H9 (cell line): ENCODE results near the gene FRMD1. TPM values are rescaled to one million over a fixed set of nuclear protein-coding genes. Genes with fewer than 3 reads are reported as not detected.

Source experiments
- DNase-seq: peaks from one replicate; pipeline ENCODE4 v3.0.0-alpha.2; 2017
- H2AFZ ChIP-seq: one replicate; pipeline ENCODE4 v1.6.1; 2013; ENCODE audit warnings: mild to moderate bottlenecking, low read length, control low read depth, moderate library complexity
- H2AK5ac ChIP-seq: 2 replicates; pipeline ENCODE4 v1.6.1; 2013; ENCODE audit warnings: low read length, control low read depth, mixed read lengths; ENCODE audit not compliant: insufficient read length
- H2BK120ac ChIP-seq: one replicate; pipeline ENCODE4 v1.6.1; 2013; ENCODE audit warnings: low read depth, mild to moderate bottlenecking, low read length, control low read depth, inconsistent platforms; ENCODE audit not compliant: poor library complexity, severe bottlenecking
- H2BK12ac ChIP-seq: 2 replicates; pipeline ENCODE4 v1.6.1; 2013; ENCODE audit warnings: low read length, control low read depth, mixed read lengths, low read depth; ENCODE audit not compliant: insufficient read length
- H2BK15ac ChIP-seq: 2 replicates; pipeline ENCODE4 v1.6.1; 2013; ENCODE audit warnings: low read depth, low read length, control low read depth
- H2BK20ac ChIP-seq: one replicate; pipeline ENCODE4 v1.6.1; 2013; ENCODE audit warnings: low read depth, mild to moderate bottlenecking, low read length, control low read depth, inconsistent platforms; ENCODE audit not compliant: poor library complexity, severe bottlenecking
- H2BK5ac ChIP-seq: 2 replicates; pipeline ENCODE4 v1.6.1; 2013; ENCODE audit warnings: low read length, control low read depth, mixed read lengths; ENCODE audit not compliant: insufficient read length
- H3K14ac ChIP-seq: 2 replicates; pipeline ENCODE4 v1.6.1; 2013; ENCODE audit warnings: low read length, control low read depth; ENCODE audit not compliant: insufficient read depth
- H3K18ac ChIP-seq: 2 replicates; pipeline ENCODE4 v1.6.1; 2013; ENCODE audit warnings: low read depth, mild to moderate bottlenecking, mixed read lengths, low read length, control low read depth; ENCODE audit not compliant: insufficient read length
- H3K23ac ChIP-seq: 2 replicates; pipeline ENCODE4 v1.6.1; 2013; ENCODE audit warnings: low read length, control low read depth, mixed read lengths, low read depth; ENCODE audit not compliant: insufficient read length
- H3K23me2 ChIP-seq: 2 replicates; pipeline ENCODE4 v1.6.1; 2013; ENCODE audit warnings: low read depth, mild to moderate bottlenecking, mixed read lengths, low read length, control low read depth; ENCODE audit not compliant: insufficient read length, poor library complexity, severe bottlenecking
- H3K27ac ChIP-seq: 2 replicates; pipeline ENCODE4 v1.5.1; 2013; ENCODE audit warnings: low read length, control low read depth, mixed read lengths, low read depth; ENCODE audit not compliant: insufficient read length
- H3K27me3 ChIP-seq: 2 replicates; pipeline ENCODE4 v1.6.1; 2013; ENCODE audit warnings: low read length, control low read depth, inconsistent platforms; ENCODE audit not compliant: insufficient read depth
- H3K4ac ChIP-seq: 2 replicates; pipeline ENCODE4 v1.6.1; 2013; ENCODE audit warnings: low read depth, mild to moderate bottlenecking, control low read depth, inconsistent platforms, low read length, moderate library complexity
- H3K4me1 ChIP-seq: 2 replicates; pipeline ENCODE4 v1.6.1; 2013; ENCODE audit warnings: low read length, control low read depth, inconsistent platforms; ENCODE audit not compliant: insufficient read depth
- H3K4me2 ChIP-seq: 2 replicates; pipeline ENCODE4 v1.6.1; 2013; ENCODE audit warnings: low read length, control low read depth, mixed read lengths; ENCODE audit not compliant: insufficient read length, insufficient read depth
- H3K56ac ChIP-seq: 2 replicates; pipeline ENCODE4 v1.6.1; 2013; ENCODE audit warnings: low read depth, mild to moderate bottlenecking, mixed read lengths, low read length, control low read depth; ENCODE audit not compliant: insufficient read length
- H3K79me1 ChIP-seq: 2 replicates; pipeline ENCODE4 v1.6.1; 2013; ENCODE audit warnings: low read depth, mild to moderate bottlenecking, moderate library complexity, low read length, control low read depth, inconsistent platforms; ENCODE audit not compliant: insufficient read depth, poor library complexity, severe bottlenecking
- H3K79me2 ChIP-seq: 2 replicates; pipeline ENCODE4 v1.6.1; 2013; ENCODE audit warnings: low read length, control low read depth, inconsistent platforms; ENCODE audit not compliant: insufficient read depth
- H3K9ac ChIP-seq: 2 replicates; pipeline ENCODE4 v1.6.1; 2013; ENCODE audit warnings: low read length, control low read depth, mixed read lengths; ENCODE audit not compliant: insufficient read length; ENCODE audit errors: extremely low read depth
- H3K9me3 ChIP-seq: one replicate; pipeline ENCODE4 v1.6.1; 2013; ENCODE audit warnings: low read depth, low read length, inconsistent platforms; ENCODE audit not compliant: control insufficient read depth
- H3T11ph ChIP-seq: one replicate; pipeline ENCODE4 v1.6.1; 2013; ENCODE audit warnings: mild to moderate bottlenecking, low read length, control low read depth, inconsistent platforms
- H4K20me1 ChIP-seq: one replicate; pipeline ENCODE4 v1.6.1; 2013; ENCODE audit not compliant: control insufficient read depth, insufficient read length, insufficient read depth
- H4K5ac ChIP-seq: 2 replicates; pipeline ENCODE4 v1.6.1; 2013; ENCODE audit warnings: low read depth, mild to moderate bottlenecking, mixed read lengths, low read length, control low read depth; ENCODE audit not compliant: insufficient read length
- H4K8ac ChIP-seq: replicated peaks from 2 replicates; pipeline ENCODE4 v1.6.1; 2013; ENCODE audit warnings: low read length, control low read depth, mixed read lengths, low read depth; ENCODE audit not compliant: insufficient read length
- H4K91ac ChIP-seq: 2 replicates; pipeline ENCODE4 v1.6.1; 2013; ENCODE audit warnings: low read depth, mild to moderate bottlenecking, moderate library complexity, mixed read lengths, low read length, control low read depth; ENCODE audit not compliant: insufficient read length
- H3K27ac Mint-ChIP-seq, 3 experiments: 2 replicates in 2 of 3; 3 replicates in 1 of 3; pipeline ENCODE4 v1.8.0; 2020 to 2021; ENCODE audit warnings: mixed read lengths in 3 of 3, mild to moderate bottlenecking in 1 of 3, moderate library complexity in 1 of 3
- H3K27me3 Mint-ChIP-seq: 2 replicates; pipeline ENCODE4 v1.8.0; 2021; ENCODE audit warnings: low read depth, mild to moderate bottlenecking, moderate library complexity, mixed read lengths
- H3K36me3 Mint-ChIP-seq, 3 experiments: 2 replicates in 2 of 3; 3 replicates in 1 of 3; pipeline ENCODE4 v1.8.0; 2020 to 2021; ENCODE audit warnings: low read depth in 3 of 3, mixed read lengths in 3 of 3; ENCODE audit not compliant: insufficient read depth in 1 of 3
- H3K4me1 Mint-ChIP-seq, 2 experiments: 2 replicates each; pipeline ENCODE4 v1.8.0; 2020; ENCODE audit warnings: mixed read lengths in 2 of 2
- H3K4me3 Mint-ChIP-seq, 2 experiments: 2 replicates in 1 of 2; 3 replicates in 1 of 2; pipeline ENCODE4 v1.8.0; 2020 to 2021; ENCODE audit warnings: mild to moderate bottlenecking in 2 of 2, mixed read lengths in 2 of 2, moderate library complexity in 1 of 2
- H3K9me3 Mint-ChIP-seq, 2 experiments: 2 replicates in 1 of 2; 3 replicates in 1 of 2; pipeline ENCODE4 v1.8.0; 2020; ENCODE audit warnings: mild to moderate bottlenecking in 2 of 2, mixed read lengths in 2 of 2, moderate library complexity in 1 of 2
- CTCF ChIP-seq: fragments of 200-600 bp; sonication (generic); conservative IDR thresholded peaks from 3 replicates; pipeline ENCODE4 v1.8.0; 2021; ENCODE audit warnings: antibody characterized with exemption, mild to moderate bottlenecking
- whole genome bisulfite sequencing: extraction: QIAGEN DNeasy Blood & Tissue Kit; methylation state at CpG from one replicate; pipeline ENCODE4 v1.1.7; 2013; ENCODE audit warnings: missing lambda C conversion rate, low lambda C conversion rate, mixed read lengths; ENCODE audit not compliant: insufficient read length; ENCODE audit errors: extremely low coverage; 5-methylcytosine and 5-hydroxymethylcytosine counted together
- total RNA-seq: library from RNA; stranded (reverse); gene quantifications from 2 replicates; pipeline ENCODE4 v1.2.1, GENCODE V29; 2021

The FRMD1 gene
- total RNA-seq, 1 experiment from 2014 or later: not detected

GRCh38 chr6:168090706-168091105 lies 11.7 kb upstream of the FRMD1 start:
- no peaks in the 10 kb centered on the region for H3K79me2 ChIP-seq
- DNase-seq: no peak
- H3K36me3 Mint-ChIP-seq: 0 out of 7 replicates have a peak, but pooled peaks cover 0 to 8% (median 0%) of the 10 kb centered on the region in 3 experiments
- H2AFZ ChIP-seq: no peak overlapping the region
- H2BK120ac ChIP-seq: no peak overlapping the region
- H3K27ac ChIP-seq: no peak overlapping the region
- H3K4ac ChIP-seq: no peak overlapping the region
- H3K27ac Mint-ChIP-seq: no peak overlapping the region
- no peak overlapping the region for H3K14ac ChIP-seq
- no peak overlapping the region for H3T11ph ChIP-seq
- no peaks in the 10 kb centered on the region for H3K23me2 ChIP-seq
- H3K9me3 ChIP-seq: no peaks in the 10 kb centered on the region
- H3K27me3 ChIP-seq: no peaks in the 10 kb centered on the region
- H2BK5ac ChIP-seq: no peak overlapping the region
- no peak overlapping the region for H3K4me3 Mint-ChIP-seq
- H2BK20ac ChIP-seq: no peak overlapping the region
- no peak overlapping the region for H3K56ac ChIP-seq
- H3K79me1 ChIP-seq: no peaks in the 10 kb centered on the region
- no CpG with 5 or more reads among the region's 17 CpGs for WGBS
- no peak for TF ChIP-seq CTCF
- no peak overlapping the region for H2BK15ac ChIP-seq
- H4K5ac ChIP-seq: no peak overlapping the region
- peaks cover 0 to 3% of the 10 kb centered on the region in 2 experiments; a peak in 2 of 5 replicates for H3K9me3 Mint-ChIP-seq
- H3K18ac ChIP-seq: no peak overlapping the region
- no peaks in the 10 kb centered on the region for H4K20me1 ChIP-seq
- H2AK5ac ChIP-seq: no peak overlapping the region
- H3K4me1 Mint-ChIP-seq: peaks cover 22 to 46% of the 10 kb centered on the region in 2 experiments
- H3K4me1 ChIP-seq: no peaks in the 10 kb centered on the region
- H3K9ac ChIP-seq: no peak overlapping the region
- no peak overlapping the region for H3K4me2 ChIP-seq
- H3K27me3 Mint-ChIP-seq: peaks cover 12% of the 10 kb centered on the region
- no peak overlapping the region for H4K91ac ChIP-seq
- H2BK12ac ChIP-seq: no peak overlapping the region
- H3K23ac ChIP-seq: no peak overlapping the region
- no peak overlapping the region for H4K8ac ChIP-seq
